PFSK-1 (cell line): ENCODE results near the gene ABHD17B.

Experiments used
- POLR2AphosphoS5 ChIP-seq: IDR thresholded peaks from 2 replicates; pipeline ENCODE4 v1.6.1; 2012; ENCODE audit warnings: low read depth, mild to moderate bottlenecking, control low read depth, low read length, moderate library complexity
- REST ChIP-seq, 2 experiments: IDR thresholded peaks; 2 replicates each; pipeline versions ENCODE4 v1.6.1 to v1.8.0; 2011 to 2012; ENCODE audit warnings: low read depth in 2 of 2, low read length in 2 of 2, control low read depth in 1 of 2, inconsistent platforms in 1 of 2, mild to moderate bottlenecking in 1 of 2, moderate library complexity in 1 of 2; ENCODE audit not compliant: insufficient read depth in 1 of 2
- SIN3A ChIP-seq: IDR thresholded peaks from 2 replicates; pipeline ENCODE4 v1.6.1; 2012; ENCODE audit warnings: mild to moderate bottlenecking, low read length, moderate library complexity, borderline replicate concordance; ENCODE audit not compliant: insufficient read depth
- TAF1 ChIP-seq: IDR thresholded peaks from 2 replicates; pipeline ENCODE4 v1.6.1; 2012; ENCODE audit warnings: low read length, control low read depth, borderline replicate concordance; ENCODE audit not compliant: insufficient read depth

GRCh38 chr9:71886015-71886414, 25.0 kb downstream of the ABHD17B start:
- TF ChIP-seq POLR2AphosphoS5 (no peak), REST (IDR thresholded peaks at IDR 0.05; ENCODE audit: insufficient read depth in 1 of 2, low read depth in 2 of 2, low read length in 2 of 2) (no peak), SIN3A (no peak), TAF1 (no peak)
